Osteocyte (in vitro differentiated cells): ENCODE data around the gene EIF6. TPM values are rescaled to one million over a fixed set of nuclear protein-coding genes. Genes with fewer than 3 reads are reported as not detected.

Experiments used
- DNase-seq: peaks from one replicate; pipeline ENCODE4 v3.0.0; 2021; ENCODE audit warnings: mixed read lengths; ENCODE audit not compliant: unreplicated experiment; ENCODE audit errors: extremely low spot score
- H3K27ac Mint-ChIP-seq: one replicate; pipeline ENCODE4 v1.8.0; 2021; ENCODE audit warnings: mild to moderate bottlenecking, mixed read lengths; ENCODE audit not compliant: unreplicated experiment
- H3K27me3 Mint-ChIP-seq: one replicate; pipeline ENCODE4 v1.8.0; 2021; ENCODE audit warnings: mixed read lengths; ENCODE audit not compliant: unreplicated experiment
- H3K36me3 Mint-ChIP-seq: one replicate; pipeline ENCODE4 v1.8.0; 2021; ENCODE audit warnings: mixed read lengths; ENCODE audit not compliant: unreplicated experiment
- H3K4me1 Mint-ChIP-seq: one replicate; pipeline ENCODE4 v1.8.0; 2021; ENCODE audit warnings: mixed read lengths; ENCODE audit not compliant: unreplicated experiment
- H3K4me3 Mint-ChIP-seq: one replicate; pipeline ENCODE4 v1.8.0; 2021; ENCODE audit warnings: mild to moderate bottlenecking, moderate library complexity, mixed read lengths; ENCODE audit not compliant: unreplicated experiment
- H3K9me3 Mint-ChIP-seq: one replicate; pipeline ENCODE4 v1.8.0; 2021; ENCODE audit warnings: mixed read lengths; ENCODE audit not compliant: unreplicated experiment
- total RNA-seq: library from RNA; stranded (reverse); gene quantifications from 2 replicates; pipeline ENCODE4 v1.2.1, GENCODE V29; 2021
- TF ChIP-seq, protein P1 (sequence below): fragments of 200-600 bp; sonication (generic); IDR thresholded peaks from 2 replicates; pipeline ENCODE4 v1.5.0; 2021; ENCODE audit warnings: antibody characterized with exemption, mild to moderate bottlenecking, moderate library complexity

Gene EIF6
- total RNA-seq, 1 donor from 2014 or later, result 131 TPM

DNA sequence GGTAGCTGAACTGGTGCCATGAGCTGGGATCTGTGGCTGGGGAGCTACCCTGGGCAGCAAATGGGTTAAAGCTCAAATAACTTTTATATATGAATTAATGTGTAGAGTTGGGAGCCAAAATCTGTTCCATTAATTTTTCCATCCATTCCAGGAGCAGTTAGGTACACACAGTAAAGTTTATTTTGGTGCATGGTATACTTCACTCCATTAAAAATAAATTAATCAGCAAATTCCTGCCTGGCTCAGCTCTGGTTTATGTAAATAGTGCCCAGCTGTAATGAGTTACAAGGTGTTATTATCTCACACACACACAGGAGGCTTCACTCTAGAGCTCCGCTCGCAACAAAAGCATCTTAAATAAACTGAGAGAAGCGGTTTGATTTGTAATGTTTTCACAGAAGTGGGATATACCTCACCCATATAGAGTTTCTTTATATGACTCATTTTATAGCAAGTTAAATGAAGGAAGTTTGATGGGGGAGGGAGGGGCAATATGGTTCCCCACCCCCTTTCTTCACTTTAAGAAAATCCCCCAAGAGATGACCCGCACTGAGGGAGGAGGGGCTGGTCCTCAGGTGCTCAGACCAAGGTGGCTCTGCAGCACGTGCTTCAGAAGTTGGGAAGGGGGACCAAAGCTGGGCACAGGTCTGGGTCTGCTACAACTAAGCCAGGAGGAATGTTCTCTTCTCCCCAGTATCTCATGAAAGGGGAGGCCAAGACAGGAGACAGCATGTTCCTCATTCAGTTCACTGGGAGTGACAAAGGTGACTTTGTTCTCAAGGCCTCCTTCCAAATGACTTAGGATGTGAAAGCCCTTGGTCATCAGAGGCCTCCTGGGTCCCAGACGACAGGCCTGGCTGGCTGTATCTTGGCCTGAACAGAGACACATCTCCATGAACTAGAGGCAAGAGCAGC lies 18.1 kb upstream of the EIF6 start:
- no peaks in the 10 kb centered on the region for H3K36me3 Mint-ChIP-seq
- no peaks in the 10 kb centered on the region for H3K9me3 Mint-ChIP-seq
- H3K4me3 Mint-ChIP-seq, result no peak overlapping the region
- no peak for DNase-seq
- no peaks in the 10 kb centered on the region for H3K27me3 Mint-ChIP-seq
- TF ChIP-seq, protein P1, sequence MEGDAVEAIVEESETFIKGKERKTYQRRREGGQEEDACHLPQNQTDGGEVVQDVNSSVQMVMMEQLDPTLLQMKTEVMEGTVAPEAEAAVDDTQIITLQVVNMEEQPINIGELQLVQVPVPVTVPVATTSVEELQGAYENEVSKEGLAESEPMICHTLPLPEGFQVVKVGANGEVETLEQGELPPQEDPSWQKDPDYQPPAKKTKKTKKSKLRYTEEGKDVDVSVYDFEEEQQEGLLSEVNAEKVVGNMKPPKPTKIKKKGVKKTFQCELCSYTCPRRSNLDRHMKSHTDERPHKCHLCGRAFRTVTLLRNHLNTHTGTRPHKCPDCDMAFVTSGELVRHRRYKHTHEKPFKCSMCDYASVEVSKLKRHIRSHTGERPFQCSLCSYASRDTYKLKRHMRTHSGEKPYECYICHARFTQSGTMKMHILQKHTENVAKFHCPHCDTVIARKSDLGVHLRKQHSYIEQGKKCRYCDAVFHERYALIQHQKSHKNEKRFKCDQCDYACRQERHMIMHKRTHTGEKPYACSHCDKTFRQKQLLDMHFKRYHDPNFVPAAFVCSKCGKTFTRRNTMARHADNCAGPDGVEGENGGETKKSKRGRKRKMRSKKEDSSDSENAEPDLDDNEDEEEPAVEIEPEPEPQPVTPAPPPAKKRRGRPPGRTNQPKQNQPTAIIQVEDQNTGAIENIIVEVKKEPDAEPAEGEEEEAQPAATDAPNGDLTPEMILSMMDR, result no peak
- H3K4me1 Mint-ChIP-seq, result peaks cover 66% of the 10 kb centered on the region
- H3K27ac Mint-ChIP-seq, result peak overlapping the region; percentile 99

DNA sequence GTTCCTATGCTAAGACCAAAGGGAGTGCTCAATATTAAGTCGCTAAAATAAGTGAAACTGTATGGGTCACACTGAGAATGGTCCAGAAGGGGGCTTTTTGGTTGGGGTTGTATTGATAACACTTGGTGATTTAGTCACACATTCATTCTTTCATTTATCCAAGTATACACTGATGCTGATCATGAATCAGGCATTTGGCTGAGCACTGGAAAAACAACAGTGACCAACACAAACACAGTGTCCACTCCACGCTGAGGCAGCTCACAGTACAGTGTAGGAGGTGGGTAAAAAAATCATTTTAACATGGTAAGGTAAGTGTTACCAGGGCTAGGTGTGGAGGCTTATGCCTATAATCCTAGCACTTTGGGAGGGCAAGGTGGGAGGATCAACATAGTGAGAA lies 16.9 kb upstream of the EIF6 start:
- H3K4me3 Mint-ChIP-seq, result no peak overlapping the region
- TF ChIP-seq, protein P1, result no peak
- H3K9me3 Mint-ChIP-seq, result no peaks in the 10 kb centered on the region

DNA sequence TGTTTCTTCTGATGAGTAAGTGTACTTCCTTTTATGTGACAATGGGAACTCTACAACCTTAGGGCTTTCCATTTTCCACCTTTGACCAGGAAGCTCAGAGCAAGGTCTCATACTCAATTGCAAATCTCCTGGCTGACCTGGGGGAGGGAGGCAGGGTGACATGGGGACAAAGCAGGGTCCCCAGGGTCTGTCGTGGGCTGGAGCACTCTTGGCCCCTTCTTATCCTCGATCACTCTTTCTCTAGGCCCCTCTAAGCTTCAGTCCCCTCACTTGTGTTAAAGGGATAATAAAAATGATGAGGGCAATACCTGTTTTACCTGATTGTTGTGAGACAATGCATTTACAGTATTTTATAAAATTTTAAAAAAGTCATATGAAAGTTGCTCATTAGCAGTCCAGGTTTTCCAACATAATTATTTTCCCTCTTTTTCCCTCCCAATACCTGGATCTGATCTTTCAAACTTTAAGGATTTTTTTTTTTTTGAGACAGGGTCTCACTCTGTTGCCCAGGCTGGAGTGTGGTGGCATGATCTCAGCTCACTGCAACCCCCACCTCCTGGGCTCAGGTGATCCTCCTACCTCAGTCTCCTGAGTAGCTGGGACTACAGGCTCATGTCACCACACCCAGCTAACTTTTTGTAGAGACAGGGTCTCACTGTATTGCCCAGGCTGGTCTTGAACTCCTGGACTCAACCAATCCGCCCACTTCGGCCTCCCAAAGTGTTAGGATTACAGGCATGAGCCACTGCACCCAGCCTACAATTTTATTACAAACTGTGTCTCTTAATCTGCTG lies 16.1 kb upstream of the EIF6 start:
- Mint-ChIP-seq H3K27me3 (no peaks in the 10 kb centered on the region), H3K36me3 (no peaks in the 10 kb centered on the region), H3K4me1 (peaks cover 46% of the 10 kb centered on the region), H3K4me3 (no peak overlapping the region), H3K27ac (no peak overlapping the region), H3K9me3 (no peaks in the 10 kb centered on the region)
- DNase-seq, result no peak
- TF ChIP-seq, protein P1, result no peak

More for the DNA sequence above, 16.9 kb upstream of the EIF6 start:
- peaks cover 54% of the 10 kb centered on the region for H3K4me1 Mint-ChIP-seq
- no peak for DNase-seq
- H3K36me3 Mint-ChIP-seq, result no peaks in the 10 kb centered on the region
- no peaks in the 10 kb centered on the region for H3K27me3 Mint-ChIP-seq
- H3K27ac Mint-ChIP-seq, result peak overlapping the region; percentile 99

DNA sequence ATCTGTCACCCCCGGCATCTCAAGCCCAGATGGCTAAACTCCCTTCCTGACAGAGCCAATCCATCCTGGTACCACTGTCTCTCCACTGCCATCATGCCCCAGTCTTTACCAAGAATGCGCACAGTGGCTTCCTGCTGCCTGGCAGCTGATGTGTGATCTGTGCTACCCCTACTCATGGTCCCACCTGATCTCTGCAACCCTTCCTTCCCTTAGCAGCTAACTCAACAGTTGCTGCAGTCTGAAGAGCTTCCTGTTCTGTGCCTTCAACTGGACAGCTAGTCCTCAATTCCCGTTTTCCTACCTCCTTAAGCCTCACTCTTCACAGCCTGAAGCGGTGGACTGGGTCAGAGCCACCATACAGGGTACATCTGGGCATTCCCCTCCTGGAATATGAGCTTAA lies 15.2 kb upstream of the EIF6 start:
- no peak for DNase-seq
- TF ChIP-seq, protein P1, result no peak
- no peaks in the 10 kb centered on the region for H3K27me3 Mint-ChIP-seq
- H3K4me1 Mint-ChIP-seq, result peaks cover 37% of the 10 kb centered on the region
- H3K4me3 Mint-ChIP-seq, result no peak overlapping the region
- H3K27ac Mint-ChIP-seq, result no peak overlapping the region
- H3K36me3 Mint-ChIP-seq, result no peaks in the 10 kb centered on the region
- H3K9me3 Mint-ChIP-seq, result no peaks in the 10 kb centered on the region

DNA sequence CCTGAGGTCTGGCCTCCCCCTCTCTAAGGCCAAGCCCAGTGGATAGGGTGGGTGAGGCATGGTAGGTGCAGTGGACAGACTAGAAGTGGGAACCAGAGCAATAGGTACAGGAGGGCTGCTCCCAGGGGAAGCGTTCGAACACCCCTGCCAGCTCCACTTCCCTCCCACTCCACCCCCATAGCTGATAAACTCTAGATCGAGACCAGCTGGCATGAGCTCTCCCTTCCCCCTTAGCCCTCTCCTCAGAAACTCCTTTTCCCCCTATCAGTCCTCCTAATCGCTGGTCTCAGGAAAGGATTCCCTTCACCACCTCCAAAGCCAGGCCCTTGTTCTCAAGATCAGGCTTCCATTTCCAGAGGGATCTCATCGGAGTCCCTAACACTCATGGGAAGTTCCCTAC lies 13.7 kb upstream of the EIF6 start:
- H3K27me3 Mint-ChIP-seq, result no peaks in the 10 kb centered on the region
- TF ChIP-seq, protein P1, result no peak
- no peak overlapping the region for H3K27ac Mint-ChIP-seq
- no peaks in the 10 kb centered on the region for H3K9me3 Mint-ChIP-seq
- no peak overlapping the region for H3K4me3 Mint-ChIP-seq
- no peak for DNase-seq
- no peaks in the 10 kb centered on the region for H3K36me3 Mint-ChIP-seq
- H3K4me1 Mint-ChIP-seq, result peaks cover 22% of the 10 kb centered on the region
